Measurements from ENCODE around the gene BRIP1.

BRIP1 gene

DNA sequence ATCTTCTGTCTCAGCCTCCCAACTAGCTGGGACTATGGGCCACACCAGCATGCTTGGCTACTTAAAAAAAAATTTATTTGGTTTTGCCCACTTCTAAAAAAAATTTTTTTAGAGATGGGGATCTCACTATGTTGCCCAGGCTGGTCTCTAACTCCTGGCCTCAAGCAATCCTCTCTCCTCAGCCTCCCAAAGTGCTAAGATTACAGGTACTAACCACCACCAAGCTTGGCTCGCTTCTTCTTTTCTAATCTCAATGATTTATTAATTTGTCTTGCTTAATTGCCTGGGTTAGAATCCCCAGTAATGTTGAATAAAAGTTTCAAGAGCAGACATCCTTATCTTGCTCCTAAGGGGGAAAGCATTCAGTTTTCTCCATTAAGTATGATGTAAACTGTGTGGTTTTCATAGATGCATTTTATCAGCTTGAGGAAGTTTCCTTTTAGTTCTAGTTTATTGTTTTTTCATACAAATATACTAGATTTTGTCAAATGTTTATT, 206.6 kb downstream of the BRIP1 start:
- H3K36me3 ChIP-seq (ENCODE audit: control insufficient read depth in 2 of 2, insufficient read depth in 1 of 2, low read length in 2 of 2): no peaks in the 10 kb centered on the region
- CTCF ChIA-PET: interaction anchor here (0.6 kb wide), 1 partner anchor 9 kb away, joined by 3 read pairs; no protein-coding TSS in a partner anchor
- H3K4me1 ChIP-seq (ENCODE audit: control insufficient read depth, insufficient read depth, low read length): peaks cover 2% of the 10 kb centered on the region; the same call in 1 of the 2 replicates
- POLR2A ChIA-PET: no interaction called here
- TF ChIP-seq, protein P1, sequence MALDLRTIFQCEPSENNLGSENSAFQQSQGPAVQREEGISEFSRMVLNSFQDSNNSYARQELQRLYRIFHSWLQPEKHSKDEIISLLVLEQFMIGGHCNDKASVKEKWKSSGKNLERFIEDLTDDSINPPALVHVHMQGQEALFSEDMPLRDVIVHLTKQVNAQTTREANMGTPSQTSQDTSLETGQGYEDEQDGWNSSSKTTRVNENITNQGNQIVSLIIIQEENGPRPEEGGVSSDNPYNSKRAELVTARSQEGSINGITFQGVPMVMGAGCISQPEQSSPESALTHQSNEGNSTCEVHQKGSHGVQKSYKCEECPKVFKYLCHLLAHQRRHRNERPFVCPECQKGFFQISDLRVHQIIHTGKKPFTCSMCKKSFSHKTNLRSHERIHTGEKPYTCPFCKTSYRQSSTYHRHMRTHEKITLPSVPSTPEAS (tag by site-specific recombination; IDR thresholded peaks at IDR 0.05): no peak
- no peak overlapping the region for H3K27ac ChIP-seq (ENCODE audit: extremely low read depth, low read depth, low read length)
- H3K9me3 ChIP-seq (ENCODE audit: control insufficient read depth, insufficient read depth, low read depth, low read length): no peaks in the 10 kb centered on the region; the same call in 1 of the 2 replicates
- H3K4me3 ChIP-seq (ENCODE audit: low read depth, low read length): no peak overlapping the region

DNA sequence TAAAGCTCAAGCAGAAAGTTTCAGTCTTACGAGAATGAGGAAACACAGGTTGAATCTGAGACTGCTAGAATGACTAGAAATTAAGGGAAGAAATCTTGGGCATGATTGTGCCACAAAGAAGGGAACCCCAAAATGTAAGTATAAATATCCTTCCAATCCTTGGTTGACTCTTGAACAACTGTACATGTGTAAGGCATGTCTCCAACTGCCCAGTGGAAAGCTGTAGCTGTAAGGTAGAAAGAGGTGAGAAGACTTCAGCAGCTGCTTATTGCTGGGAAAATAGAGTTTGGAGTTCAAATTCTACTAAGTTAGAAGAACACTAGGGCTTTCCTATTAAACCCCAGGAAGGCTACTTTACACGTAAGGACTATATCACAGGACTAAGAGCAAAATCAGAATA, 212.6 kb downstream of the BRIP1 start:
- no peak overlapping the region for H3K27ac ChIP-seq (ENCODE audit: extremely low read depth, low read depth, low read length)
- H3K36me3 ChIP-seq (ENCODE audit: control insufficient read depth in 2 of 2, insufficient read depth in 1 of 2, low read length in 2 of 2): no peaks in the 10 kb centered on the region
- ChIA-PET CTCF (interaction anchor here (0.7 to 2.3 kb wide), 5 partner anchors 14 to 491 kb away, joined by 3 to 5 read pairs (median 4); no protein-coding TSS in a partner anchor), POLR2A (no interaction called here)
- H3K4me3 ChIP-seq (ENCODE audit: low read depth, low read length): no peak overlapping the region
- H3K9me3 ChIP-seq (ENCODE audit: control insufficient read depth, insufficient read depth, low read depth, low read length): peaks cover 2% of the 10 kb centered on the region; the same call in 1 of the 2 replicates
- TF ChIP-seq, protein P2, sequence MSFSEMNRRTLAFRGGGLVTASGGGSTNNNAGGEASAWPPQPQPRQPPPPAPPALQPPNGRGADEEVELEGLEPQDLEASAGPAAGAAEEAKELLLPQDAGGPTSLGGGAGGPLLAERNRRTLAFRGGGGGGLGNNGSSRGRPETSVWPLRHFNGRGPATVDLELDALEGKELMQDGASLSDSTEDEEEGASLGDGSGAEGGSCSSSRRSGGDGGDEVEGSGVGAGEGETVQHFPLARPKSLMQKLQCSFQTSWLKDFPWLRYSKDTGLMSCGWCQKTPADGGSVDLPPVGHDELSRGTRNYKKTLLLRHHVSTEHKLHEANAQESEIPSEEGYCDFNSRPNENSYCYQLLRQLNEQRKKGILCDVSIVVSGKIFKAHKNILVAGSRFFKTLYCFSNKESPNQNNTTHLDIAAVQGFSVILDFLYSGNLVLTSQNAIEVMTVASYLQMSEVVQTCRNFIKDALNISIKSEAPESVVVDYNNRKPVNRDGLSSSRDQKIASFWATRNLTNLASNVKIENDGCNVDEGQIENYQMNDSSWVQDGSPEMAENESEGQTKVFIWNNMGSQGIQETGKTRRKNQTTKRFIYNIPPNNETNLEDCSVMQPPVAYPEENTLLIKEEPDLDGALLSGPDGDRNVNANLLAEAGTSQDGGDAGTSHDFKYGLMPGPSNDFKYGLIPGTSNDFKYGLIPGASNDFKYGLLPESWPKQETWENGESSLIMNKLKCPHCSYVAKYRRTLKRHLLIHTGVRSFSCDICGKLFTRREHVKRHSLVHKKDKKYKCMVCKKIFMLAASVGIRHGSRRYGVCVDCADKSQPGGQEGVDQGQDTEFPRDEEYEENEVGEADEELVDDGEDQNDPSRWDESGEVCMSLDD (tag by site-specific recombination; IDR thresholded peaks at IDR 0.05): no peak
- TF ChIP-seq ZNF629 (tag by site-specific recombination; IDR thresholded peaks at IDR 0.05) (no peak), ZNF274 (IDR thresholded peaks at IDR 0.05; ENCODE audit: low read length) (no peak), ZNF274 (tag by site-specific recombination; IDR thresholded peaks at IDR 0.05; ENCODE audit: borderline replicate concordance) (no peak), ZNF544 (tag by site-specific recombination; IDR thresholded peaks at IDR 0.05) (no peak), MYNN (tag by site-specific recombination; IDR thresholded peaks at IDR 0.05; ENCODE audit: borderline replicate concordance) (no peak), ZNF610 (tag by site-specific recombination; IDR thresholded peaks at IDR 0.05; ENCODE audit: borderline replicate concordance) (no peak), HOXA7 (CRISPR knock-in tag; IDR thresholded peaks at IDR 0.05; ENCODE audit: borderline replicate concordance) (no peak), ZNF596 (tag by site-specific recombination; IDR thresholded peaks at IDR 0.05) (no peak)
- TF ChIP-seq, protein P3, sequence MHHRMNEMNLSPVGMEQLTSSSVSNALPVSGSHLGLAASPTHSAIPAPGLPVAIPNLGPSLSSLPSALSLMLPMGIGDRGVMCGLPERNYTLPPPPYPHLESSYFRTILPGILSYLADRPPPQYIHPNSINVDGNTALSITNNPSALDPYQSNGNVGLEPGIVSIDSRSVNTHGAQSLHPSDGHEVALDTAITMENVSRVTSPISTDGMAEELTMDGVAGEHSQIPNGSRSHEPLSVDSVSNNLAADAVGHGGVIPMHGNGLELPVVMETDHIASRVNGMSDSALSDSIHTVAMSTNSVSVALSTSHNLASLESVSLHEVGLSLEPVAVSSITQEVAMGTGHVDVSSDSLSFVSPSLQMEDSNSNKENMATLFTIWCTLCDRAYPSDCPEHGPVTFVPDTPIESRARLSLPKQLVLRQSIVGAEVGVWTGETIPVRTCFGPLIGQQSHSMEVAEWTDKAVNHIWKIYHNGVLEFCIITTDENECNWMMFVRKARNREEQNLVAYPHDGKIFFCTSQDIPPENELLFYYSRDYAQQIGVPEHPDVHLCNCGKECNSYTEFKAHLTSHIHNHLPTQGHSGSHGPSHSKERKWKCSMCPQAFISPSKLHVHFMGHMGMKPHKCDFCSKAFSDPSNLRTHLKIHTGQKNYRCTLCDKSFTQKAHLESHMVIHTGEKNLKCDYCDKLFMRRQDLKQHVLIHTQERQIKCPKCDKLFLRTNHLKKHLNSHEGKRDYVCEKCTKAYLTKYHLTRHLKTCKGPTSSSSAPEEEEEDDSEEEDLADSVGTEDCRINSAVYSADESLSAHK (tag by site-specific recombination; IDR thresholded peaks at IDR 0.05): no peak
- TF ChIP-seq, protein P4, sequence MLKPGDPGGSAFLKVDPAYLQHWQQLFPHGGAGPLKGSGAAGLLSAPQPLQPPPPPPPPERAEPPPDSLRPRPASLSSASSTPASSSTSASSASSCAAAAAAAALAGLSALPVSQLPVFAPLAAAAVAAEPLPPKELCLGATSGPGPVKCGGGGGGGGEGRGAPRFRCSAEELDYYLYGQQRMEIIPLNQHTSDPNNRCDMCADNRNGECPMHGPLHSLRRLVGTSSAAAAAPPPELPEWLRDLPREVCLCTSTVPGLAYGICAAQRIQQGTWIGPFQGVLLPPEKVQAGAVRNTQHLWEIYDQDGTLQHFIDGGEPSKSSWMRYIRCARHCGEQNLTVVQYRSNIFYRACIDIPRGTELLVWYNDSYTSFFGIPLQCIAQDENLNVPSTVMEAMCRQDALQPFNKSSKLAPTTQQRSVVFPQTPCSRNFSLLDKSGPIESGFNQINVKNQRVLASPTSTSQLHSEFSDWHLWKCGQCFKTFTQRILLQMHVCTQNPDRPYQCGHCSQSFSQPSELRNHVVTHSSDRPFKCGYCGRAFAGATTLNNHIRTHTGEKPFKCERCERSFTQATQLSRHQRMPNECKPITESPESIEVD (tag by site-specific recombination; IDR thresholded peaks at IDR 0.05): no peak
- TF ChIP-seq, protein P5, sequence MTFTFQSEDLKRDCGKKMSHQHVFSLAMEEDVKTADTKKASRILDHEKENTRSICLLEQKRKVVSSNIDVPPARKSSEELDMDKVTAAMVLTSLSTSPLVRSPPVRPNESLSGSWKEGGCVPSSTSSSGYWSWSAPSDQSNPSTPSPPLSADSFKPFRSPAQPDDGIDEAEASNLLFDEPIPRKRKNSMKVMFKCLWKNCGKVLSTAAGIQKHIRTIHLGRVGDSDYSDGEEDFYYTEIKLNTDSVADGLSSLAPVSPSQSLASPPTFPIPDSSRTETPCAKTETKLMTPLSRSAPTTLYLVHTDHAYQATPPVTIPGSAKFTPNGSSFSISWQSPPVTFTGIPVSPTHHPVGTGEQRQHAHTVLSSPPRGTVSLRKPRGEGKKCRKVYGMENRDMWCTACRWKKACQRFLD (tag by site-specific recombination; IDR thresholded peaks at IDR 0.05): no peak
- H3K4me1 ChIP-seq (ENCODE audit: control insufficient read depth, insufficient read depth, low read length): no peaks in the 10 kb centered on the region
